Natural killer cell (primary cell): ENCODE data around the gene FILIP1L. TPM values are rescaled to one million over a fixed set of nuclear protein-coding genes. Genes with fewer than 3 reads are reported as not detected.

Experiments used
- ATAC-seq, 3 donors: fragments of 150-1000 bp in 2 of 3; fragments of 200-7000 bp in 1 of 3; cut with Tn5 transposase; 1 replicate in 1 of 3; 2 replicates in 2 of 3; pipeline ENCODE4 v1.10.0; 2021; ENCODE audit warnings: mild to moderate bottlenecking in 2 of 3, moderate library complexity in 2 of 3
- DNase-seq, 2 donors: peaks; one replicate each; pipeline versions ENCODE4 v3.0.0 to v3.0.0-alpha.2; 2013 to 2021; ENCODE audit warnings: mixed read lengths in 1 of 2
- H3K27ac ChIP-seq: one replicate; pipeline ENCODE4 v1.5.1; 2013; ENCODE audit warnings: mild to moderate bottlenecking, low read length
- H3K27me3 ChIP-seq: one replicate; pipeline ENCODE4 v1.6.1; 2013; ENCODE audit warnings: low read length; ENCODE audit not compliant: control insufficient read depth, insufficient read depth
- H3K36me3 ChIP-seq: one replicate; pipeline ENCODE4 v1.6.1; 2013; ENCODE audit warnings: low read length; ENCODE audit not compliant: control insufficient read depth, insufficient read depth
- H3K4me1 ChIP-seq: one replicate; pipeline ENCODE4 v1.6.1; 2013; ENCODE audit warnings: low read length; ENCODE audit not compliant: control insufficient read depth, insufficient read depth
- H3K4me3 ChIP-seq: one replicate; pipeline ENCODE4 v1.5.1; 2013; ENCODE audit warnings: low read length
- H3K9me3 ChIP-seq: one replicate; pipeline ENCODE4 v1.6.1; 2013; ENCODE audit warnings: low read length; ENCODE audit not compliant: control insufficient read depth, insufficient read depth
- H3K27ac Mint-ChIP-seq, 2 donors: one replicate each; pipeline ENCODE4 v1.8.0; 2022; ENCODE audit warnings: mild to moderate bottlenecking in 2 of 2, mixed read lengths in 2 of 2, moderate library complexity in 1 of 2
- H3K27me3 Mint-ChIP-seq, 2 donors: one replicate each; pipeline ENCODE4 v1.8.0; 2022; ENCODE audit warnings: low read depth in 2 of 2, mixed read lengths in 2 of 2
- H3K36me3 Mint-ChIP-seq: one replicate; pipeline ENCODE4 v1.8.0; 2022; ENCODE audit warnings: mixed read lengths
- H3K4me1 Mint-ChIP-seq, 2 donors: one replicate each; pipeline ENCODE4 v1.8.0; 2022; ENCODE audit warnings: mixed read lengths in 2 of 2
- H3K4me3 Mint-ChIP-seq: one replicate; pipeline ENCODE4 v1.8.0; 2022; ENCODE audit warnings: mild to moderate bottlenecking, moderate library complexity, mixed read lengths
- H3K9me3 Mint-ChIP-seq, 2 donors: one replicate each; pipeline ENCODE4 v1.8.0; 2022; ENCODE audit warnings: mixed read lengths in 2 of 2
- WGBS: methylation state at CpG from one replicate; pipeline ENCODE4 v1.1.7; 2013; ENCODE audit warnings: missing lambda C conversion rate; ENCODE audit not compliant: insufficient coverage; 5-methylcytosine and 5-hydroxymethylcytosine counted together
- intact Hi-C: fragments of 100-400 bp; cut with micrococcal nuclease; formaldehyde crosslinking; loops from one replicate; pipeline ENCODE4 v1.14.2; 2022
- total RNA-seq, 4 donors: library from RNA; stranded (reverse); fragments of 120-200 nt in 1 of 4; gene quantifications; one replicate each; pipeline versions ENCODE4 v1.2.3 to v1.2.4, GENCODE V29; 2013 to 2022
- TF ChIP-seq, protein P1 (sequence below): fragments of 200-600 bp; IDR thresholded peaks from one replicate; pipeline ENCODE4 v1.8.0; 2022; ENCODE audit warnings: antibody characterized with exemption

FILIP1L gene
- total RNA-seq, 3 donors from 2014 or later (not counting 1 experiment from before 2014, with no cell fraction given): 0.12 TPM; not detected in 2

DNA sequence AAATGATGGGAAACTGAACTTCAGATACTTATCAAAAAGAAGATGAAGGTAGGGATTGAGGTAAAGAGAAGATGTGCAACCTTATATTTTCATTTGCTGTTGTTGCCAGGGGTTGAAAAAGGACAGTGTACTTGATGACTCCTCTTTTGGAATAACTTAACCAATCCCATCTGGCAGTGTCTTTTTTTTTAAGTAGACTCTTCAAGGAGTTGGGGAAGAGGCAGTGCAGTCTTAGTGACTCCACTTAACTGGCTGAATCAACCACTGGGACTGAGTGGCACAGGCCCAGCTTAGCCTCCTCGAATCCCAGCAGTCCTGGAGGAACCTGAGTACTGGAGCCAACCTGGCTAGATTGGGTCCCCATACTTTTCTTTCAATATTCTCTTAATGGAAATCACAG is 27.3 kb upstream of the FILIP1L start:
- H3K4me3 Mint-ChIP-seq: no peak overlapping the region
- no peaks in the 10 kb centered on the region for H3K9me3 ChIP-seq
- no peaks in the 10 kb centered on the region for H3K27me3 ChIP-seq
- no peaks in the 10 kb centered on the region for H3K27me3 Mint-ChIP-seq
- DNase-seq (no peak), ATAC-seq (no peak)
- peaks cover 2 to 6% of the 10 kb centered on the region in 2 donors for H3K9me3 Mint-ChIP-seq
- H3K27ac Mint-ChIP-seq: no peak overlapping the region
- no peaks in the 10 kb centered on the region for H3K36me3 ChIP-seq
- no peak overlapping the region for H3K4me3 ChIP-seq
- H3K4me1 ChIP-seq: no peaks in the 10 kb centered on the region
- H3K27ac ChIP-seq: no peak overlapping the region
- 95% methylated on average over 1 of the region's 1 CpG for WGBS
- H3K4me1 Mint-ChIP-seq: no peaks in the 10 kb centered on the region
- intact Hi-C loops: no loop called here
- TF ChIP-seq, protein P1, sequence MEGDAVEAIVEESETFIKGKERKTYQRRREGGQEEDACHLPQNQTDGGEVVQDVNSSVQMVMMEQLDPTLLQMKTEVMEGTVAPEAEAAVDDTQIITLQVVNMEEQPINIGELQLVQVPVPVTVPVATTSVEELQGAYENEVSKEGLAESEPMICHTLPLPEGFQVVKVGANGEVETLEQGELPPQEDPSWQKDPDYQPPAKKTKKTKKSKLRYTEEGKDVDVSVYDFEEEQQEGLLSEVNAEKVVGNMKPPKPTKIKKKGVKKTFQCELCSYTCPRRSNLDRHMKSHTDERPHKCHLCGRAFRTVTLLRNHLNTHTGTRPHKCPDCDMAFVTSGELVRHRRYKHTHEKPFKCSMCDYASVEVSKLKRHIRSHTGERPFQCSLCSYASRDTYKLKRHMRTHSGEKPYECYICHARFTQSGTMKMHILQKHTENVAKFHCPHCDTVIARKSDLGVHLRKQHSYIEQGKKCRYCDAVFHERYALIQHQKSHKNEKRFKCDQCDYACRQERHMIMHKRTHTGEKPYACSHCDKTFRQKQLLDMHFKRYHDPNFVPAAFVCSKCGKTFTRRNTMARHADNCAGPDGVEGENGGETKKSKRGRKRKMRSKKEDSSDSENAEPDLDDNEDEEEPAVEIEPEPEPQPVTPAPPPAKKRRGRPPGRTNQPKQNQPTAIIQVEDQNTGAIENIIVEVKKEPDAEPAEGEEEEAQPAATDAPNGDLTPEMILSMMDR: no peak
- no peaks in the 10 kb centered on the region for H3K36me3 Mint-ChIP-seq

DNA sequence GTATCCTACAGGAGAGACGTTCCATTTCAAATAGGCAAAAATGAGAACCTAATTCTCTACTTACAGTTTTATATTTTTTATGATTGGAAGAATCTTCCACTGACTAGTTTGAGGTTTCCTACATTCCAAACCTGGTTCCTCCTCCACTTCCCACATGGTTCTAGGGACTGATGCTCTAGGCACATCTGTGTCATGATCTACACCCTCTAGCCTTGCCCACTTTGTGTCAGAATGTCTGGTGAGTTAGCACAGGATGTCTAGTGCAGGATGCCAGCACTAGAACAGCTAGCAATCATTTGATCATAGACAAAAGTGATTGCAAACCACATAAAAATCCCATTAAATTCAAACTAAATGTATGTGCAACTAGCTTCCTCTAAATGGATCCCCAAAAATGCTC is 26.7 kb upstream of the FILIP1L start:
- Mint-ChIP-seq H3K27ac (no peak overlapping the region), H3K9me3 (peaks cover 2 to 6% of the 10 kb centered on the region in 2 donors), H3K4me3 (no peak overlapping the region), H3K27me3 (no peaks in the 10 kb centered on the region), H3K4me1 (no peaks in the 10 kb centered on the region), H3K36me3 (no peaks in the 10 kb centered on the region)
- DNase-seq (no peak), ATAC-seq (no peak)
- Histone ChIP-seq H3K27me3 (no peaks in the 10 kb centered on the region), H3K4me1 (no peaks in the 10 kb centered on the region), H3K27ac (no peak overlapping the region), H3K4me3 (no peak overlapping the region), H3K36me3 (no peaks in the 10 kb centered on the region), H3K9me3 (no peaks in the 10 kb centered on the region)
- WGBS: no CpG with 5 or more reads among the region's 1 CpG
- TF ChIP-seq, protein P1: no peak
- intact Hi-C loops: no loop called here

DNA sequence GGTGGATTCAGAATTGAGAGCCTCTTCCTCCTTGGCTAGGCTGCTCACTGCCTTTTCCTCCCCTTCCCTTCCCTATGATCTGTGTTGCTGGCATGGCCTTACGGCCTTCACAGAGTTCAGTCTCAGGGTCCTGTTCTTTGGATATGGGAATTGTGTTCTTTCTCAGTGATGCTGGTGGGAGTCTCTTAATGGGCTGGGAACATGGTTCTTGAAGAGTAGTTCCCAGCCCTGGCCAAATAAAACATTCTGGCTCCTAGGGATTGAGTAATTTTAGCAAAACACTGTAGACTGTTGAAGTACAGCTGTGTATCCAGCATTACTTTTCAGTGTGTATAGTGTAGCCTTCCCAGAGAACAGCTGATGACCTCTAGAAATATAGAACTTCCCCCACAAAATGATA is 22.6 kb upstream of the FILIP1L start:
- no peak overlapping the region for H3K4me3 Mint-ChIP-seq
- H3K27me3 Mint-ChIP-seq: no peaks in the 10 kb centered on the region
- intact Hi-C loops: no loop called here
- TF ChIP-seq, protein P1: no peak
- DNase-seq (no peak), ATAC-seq (no peak)
- H3K4me1 ChIP-seq: no peaks in the 10 kb centered on the region
- H3K36me3 Mint-ChIP-seq: no peaks in the 10 kb centered on the region
- H3K27me3 ChIP-seq: no peaks in the 10 kb centered on the region
- no peaks in the 10 kb centered on the region for H3K9me3 Mint-ChIP-seq
- H3K9me3 ChIP-seq: no peaks in the 10 kb centered on the region
- no peaks in the 10 kb centered on the region for H3K36me3 ChIP-seq
- H3K4me1 Mint-ChIP-seq: no peaks in the 10 kb centered on the region
- H3K4me3 ChIP-seq: no peak overlapping the region
- H3K27ac Mint-ChIP-seq: no peak overlapping the region
- no peak overlapping the region for H3K27ac ChIP-seq
- no CpG with 5 or more reads among the region's 1 CpG for WGBS

DNA sequence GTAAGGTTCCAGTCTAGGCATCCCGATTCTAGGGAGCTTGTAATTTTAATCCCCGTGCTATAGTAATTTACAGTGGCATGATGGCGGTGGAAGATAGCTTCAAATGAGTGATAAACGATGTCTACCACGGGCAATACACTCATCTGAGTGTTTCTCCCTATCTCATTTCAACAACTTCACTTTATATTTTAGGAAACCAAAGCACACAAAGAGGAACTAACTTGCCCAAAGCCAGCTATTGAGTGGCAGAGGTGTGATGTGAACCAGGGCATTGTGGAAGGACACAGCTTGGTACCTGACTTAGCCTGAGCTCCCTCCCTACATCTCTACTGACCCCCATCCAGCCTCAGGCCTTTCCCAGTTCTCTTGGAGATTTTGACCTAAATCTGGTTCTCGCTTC is 16.9 kb upstream of the FILIP1L start:
- H3K4me3 Mint-ChIP-seq: no peak overlapping the region
- no peaks in the 10 kb centered on the region for H3K4me1 Mint-ChIP-seq
- intact Hi-C loops: no loop called here

More for the DNA sequence above, 16.9 kb upstream of the FILIP1L start:
- Histone ChIP-seq H3K27me3 (no peaks in the 10 kb centered on the region), H3K36me3 (no peaks in the 10 kb centered on the region), H3K9me3 (no peaks in the 10 kb centered on the region), H3K4me3 (no peak overlapping the region), H3K4me1 (no peaks in the 10 kb centered on the region), H3K27ac (no peak overlapping the region)
- 60% methylated on average over 3 of the region's 6 CpGs for WGBS
- Mint-ChIP-seq H3K27ac (no peak overlapping the region), H3K36me3 (no peaks in the 10 kb centered on the region), H3K27me3 (no peaks in the 10 kb centered on the region), H3K9me3 (no peaks in the 10 kb centered on the region)
- TF ChIP-seq, protein P1: no peak
- ATAC-seq: no peak
- DNase-seq: no peak
